HUDEP-2 (cell line): ENCODE results near the gene CNTN2.

Source experiments
- DNase-seq, 76 experiments: peaks; one replicate each; lab custom pipeline; 2025; ENCODE audit not compliant: unreplicated experiment in 76 of 76; lab: John Stamatoyannopoulos, UW

Gene CNTN2

DNA sequence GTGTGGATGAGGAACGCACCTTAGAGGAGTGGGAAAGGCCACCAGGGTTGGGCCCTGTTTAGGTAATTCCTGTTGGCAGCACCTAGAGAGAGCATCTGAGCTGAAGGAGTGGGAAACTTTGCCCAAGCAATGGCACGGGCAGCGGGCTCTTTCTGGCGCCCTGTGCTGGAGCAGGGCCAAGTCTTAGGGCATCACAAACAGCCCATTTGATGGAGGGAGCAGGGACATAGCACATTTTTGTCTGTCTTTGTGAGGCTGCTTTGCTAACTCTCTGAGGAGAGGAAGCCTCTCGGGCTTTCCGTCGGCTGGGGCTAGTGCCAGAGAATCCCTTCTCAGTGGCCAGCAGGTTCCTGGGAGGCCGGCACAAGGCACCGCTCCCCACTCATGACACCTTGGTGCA is 22.5 kb upstream of the CNTN2 start:
- DNase-seq: no peak

DNA sequence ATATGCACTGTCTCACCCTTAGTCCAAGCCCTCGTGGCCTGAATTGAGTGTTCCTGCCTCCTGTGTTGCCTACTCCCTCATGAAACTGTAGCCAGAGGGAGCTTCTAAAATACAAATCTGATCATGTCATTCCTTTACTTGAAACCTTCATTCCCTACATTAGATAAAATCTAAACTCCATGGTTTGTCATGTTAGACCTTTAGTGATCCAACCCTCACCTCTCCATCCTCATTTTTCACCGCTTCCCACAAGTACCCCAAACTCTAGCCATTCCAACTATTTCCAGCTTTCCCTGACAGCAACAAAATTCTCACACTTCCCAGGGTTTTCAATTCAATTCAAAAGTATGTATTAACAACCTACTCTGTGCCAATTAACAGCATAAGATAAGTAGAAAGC is 18.3 kb upstream of the CNTN2 start:
- no peak for DNase-seq

DNA sequence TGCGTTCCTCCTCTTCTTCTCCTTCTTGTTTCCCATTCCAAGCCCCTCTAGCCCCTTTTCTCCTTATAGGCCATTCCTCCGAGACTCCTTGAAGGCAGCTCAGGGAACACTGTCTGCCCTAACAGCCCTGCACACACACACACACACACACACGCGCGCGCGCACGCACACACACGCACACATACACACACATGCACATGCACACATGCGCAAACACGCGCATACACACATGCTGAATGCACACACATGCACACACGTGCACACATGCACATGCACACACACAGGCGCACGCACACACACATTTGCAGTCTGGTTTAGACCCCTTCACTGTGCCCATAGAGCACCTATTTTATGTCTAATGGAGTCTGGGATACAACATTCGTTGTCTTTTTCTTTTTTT is 17.8 kb upstream of the CNTN2 start:
- no peak for DNase-seq

DNA sequence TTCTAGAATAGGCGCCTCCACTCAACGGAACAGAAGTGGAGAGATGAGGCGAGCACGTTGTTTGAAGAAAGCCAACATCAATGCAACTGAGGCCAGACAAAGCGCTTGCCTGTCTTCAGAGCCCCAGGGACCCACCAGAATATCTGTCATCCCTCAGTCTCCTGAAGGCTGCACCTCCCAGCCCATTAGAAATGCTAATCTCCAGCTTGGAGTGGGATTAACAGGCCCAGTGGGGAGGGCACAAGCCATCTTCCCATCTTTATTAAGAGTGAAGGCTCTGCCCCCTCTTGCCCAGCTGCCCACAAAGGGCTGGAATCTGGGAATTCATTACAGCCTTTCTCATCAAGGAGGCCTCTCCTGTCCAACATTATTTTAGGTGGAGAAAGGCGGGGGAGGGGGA is 16.8 kb upstream of the CNTN2 start:
- no peak for DNase-seq

DNA sequence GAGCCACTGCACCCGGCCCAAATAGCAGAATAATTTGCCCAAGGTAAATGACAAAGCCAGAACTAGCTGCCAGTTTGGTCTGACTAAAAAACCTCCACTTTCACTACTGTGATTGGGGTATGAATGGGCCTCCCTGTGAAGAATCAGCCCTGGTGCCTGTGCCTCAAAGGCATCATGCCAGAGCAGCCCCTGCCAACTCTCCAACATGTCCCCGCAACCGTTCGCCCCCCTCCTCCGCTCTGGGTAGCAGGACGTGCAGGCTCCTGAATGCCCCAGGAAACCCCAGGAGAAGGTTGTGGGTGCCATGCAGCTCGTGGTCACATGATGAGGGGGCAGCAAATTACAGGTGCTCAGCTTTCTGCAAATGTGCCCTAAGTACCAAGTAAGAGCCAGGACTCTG is 14.6 kb upstream of the CNTN2 start:
- DNase-seq: no peak

DNA sequence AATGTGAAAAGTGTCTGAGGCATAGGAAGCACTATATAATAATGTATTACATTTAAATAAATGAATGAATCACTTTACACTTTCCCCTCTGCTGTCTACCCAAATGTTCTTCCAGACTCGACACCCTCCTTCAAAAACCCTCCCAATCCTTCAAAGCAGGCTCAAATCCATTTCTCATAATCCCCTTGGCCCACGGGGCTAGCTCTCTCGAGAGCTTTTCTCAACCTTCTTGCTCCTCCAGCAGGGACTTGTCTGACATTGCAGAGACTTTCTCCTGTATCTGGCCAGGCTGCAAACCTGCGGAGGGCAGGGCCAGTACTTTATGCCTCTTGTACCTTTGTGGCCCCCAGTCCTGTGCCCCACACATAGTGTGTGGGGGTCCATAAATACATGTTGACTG is 14.1 kb upstream of the CNTN2 start:
- no peak for DNase-seq

DNA sequence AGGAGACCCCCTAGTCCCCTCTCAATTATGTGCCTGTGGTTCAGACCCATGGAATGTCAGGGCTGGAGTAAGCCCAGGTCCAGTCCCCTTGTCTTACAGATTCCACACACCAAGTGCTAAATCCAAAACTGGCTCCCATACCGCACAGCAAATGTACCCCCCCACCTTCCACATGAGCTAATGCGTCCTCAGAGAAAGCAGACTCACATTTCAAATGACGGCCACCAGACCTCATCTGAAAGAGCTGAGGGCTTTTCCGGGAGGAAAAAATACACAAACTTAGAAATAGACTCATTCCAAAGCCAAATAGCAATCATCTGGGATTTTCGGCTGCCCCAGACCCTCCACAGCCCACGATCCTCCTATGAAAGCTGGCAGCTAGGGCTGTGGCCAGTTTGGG is 12.8 kb upstream of the CNTN2 start:
- DNase-seq: no peak

DNA sequence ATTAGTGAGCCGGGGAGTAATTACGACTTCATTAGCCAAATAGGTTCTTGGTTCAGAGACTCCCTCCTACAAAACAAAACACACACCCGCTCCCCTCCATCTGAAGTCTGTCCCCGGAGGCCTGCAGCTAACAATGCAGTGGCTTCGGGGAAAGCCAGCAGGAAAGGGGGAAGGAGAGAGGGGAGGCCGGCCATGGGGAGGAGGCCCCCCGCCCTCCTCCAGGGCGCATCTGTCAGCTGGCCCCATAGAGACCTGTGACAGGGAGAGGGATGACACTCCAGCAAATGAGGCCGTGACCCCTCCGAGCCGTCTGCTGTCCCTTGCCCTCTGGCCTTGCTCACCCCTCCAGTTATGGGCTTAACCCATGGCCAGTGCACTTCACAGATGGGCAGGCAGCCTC is 12.1 kb upstream of the CNTN2 start:
- DNase-seq: no peak

DNA sequence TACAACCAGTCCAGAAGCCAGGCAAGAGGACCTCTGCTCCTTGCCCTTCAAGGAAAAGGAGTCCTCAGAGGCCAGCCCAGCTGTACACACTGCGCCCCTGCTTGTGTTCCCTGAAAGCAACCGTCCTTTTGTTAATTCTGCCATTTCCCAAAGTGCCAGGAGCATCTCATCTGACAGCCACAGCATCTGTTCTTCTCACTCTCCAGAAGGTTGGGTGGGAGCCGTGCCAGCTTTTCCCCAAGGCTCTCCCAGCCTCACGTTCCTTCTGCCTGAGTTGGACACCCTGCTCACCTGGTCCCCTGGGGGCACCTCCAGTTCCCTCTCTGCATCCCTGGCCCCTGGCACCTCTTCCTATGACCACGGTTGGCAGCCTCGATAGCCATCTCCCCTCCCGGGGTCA is 10.5 kb upstream of the CNTN2 start:
- DNase-seq: no peak

DNA sequence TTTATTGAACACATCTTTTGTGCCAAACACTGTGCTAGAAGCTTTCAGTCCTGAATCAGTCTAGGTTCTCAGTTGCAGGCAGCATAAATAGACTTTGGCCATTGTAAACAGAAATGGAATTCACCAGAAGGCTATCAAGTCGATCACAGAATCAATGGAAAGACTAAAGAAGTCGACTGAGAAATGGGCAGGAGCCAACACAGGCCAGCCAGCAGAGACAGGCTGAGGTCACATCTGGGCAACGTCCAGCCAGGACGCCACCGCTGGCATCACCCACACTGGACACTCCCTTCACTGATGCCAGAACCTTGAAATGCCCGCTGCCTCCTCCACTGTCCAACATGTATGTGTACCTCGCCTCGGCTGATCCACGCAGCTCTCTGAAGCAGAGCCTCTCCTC is 5.5 kb upstream of the CNTN2 start:
- DNase-seq: no peak

DNA sequence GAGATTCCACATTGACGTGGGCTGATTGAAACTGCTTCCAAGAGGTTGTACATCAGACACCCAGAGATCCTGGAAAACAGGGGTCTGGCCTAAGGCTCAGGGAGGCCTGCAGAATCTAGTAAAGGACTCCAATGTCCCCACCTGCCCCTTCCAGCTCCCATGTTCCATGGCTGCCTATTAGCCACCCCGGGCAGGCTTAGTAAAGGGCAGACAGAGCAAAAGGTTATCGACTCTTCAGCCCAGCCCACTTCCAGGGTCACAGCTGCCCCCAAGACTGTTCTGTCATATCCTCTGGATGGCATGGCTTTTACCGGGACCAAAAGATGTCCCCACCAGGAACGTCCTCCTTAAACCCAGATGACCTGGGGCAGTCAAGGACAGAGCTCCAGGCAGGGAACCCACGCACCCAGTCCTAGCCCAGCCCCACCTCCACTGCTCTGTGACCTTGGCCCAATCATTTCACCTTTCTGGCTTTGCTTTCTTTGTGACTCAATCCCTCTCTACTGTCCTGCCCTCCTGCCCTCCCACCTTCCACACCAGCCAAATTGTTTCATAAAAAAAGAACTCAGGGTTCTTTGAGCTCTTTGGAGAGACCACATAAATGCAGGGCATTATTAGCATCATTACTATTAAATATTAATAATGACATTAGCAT is 4.8 kb upstream of the CNTN2 start:
- DNase-seq: no peak

DNA sequence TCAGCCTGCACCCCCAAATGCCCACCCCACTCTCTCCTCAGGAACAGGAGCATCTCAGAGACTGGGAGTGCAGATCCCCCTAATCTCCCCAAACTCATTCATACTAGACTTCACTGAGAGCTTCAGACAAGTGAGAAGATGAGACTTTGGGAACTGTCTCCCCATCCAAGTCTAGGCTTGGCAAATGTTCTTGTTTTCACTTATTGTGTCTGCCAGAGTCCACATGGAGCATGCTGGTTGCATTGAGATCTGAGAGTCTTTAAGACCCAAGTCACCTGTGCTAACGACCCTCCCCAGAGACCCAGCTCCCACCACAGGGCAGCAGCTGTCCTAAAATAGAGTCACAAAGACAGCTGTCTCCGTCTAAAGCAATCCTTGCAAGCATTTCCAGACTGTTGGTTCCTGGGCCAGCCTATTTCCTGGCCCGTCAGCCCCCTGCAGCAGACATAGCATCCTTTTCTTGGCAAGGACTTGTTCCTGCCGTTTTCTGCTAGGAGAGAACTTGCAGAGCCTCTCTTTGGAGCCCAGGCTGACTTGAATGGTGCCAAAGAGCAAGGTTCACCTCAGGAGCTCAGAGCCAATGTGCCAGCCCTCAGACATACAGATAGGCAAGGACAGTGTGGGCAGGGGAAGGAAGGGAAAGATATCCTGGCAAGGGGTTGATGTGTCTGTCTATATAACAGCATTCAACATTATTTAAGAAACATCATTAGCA is 1.9 kb upstream of the CNTN2 start:
- no peak for DNase-seq

DNA sequence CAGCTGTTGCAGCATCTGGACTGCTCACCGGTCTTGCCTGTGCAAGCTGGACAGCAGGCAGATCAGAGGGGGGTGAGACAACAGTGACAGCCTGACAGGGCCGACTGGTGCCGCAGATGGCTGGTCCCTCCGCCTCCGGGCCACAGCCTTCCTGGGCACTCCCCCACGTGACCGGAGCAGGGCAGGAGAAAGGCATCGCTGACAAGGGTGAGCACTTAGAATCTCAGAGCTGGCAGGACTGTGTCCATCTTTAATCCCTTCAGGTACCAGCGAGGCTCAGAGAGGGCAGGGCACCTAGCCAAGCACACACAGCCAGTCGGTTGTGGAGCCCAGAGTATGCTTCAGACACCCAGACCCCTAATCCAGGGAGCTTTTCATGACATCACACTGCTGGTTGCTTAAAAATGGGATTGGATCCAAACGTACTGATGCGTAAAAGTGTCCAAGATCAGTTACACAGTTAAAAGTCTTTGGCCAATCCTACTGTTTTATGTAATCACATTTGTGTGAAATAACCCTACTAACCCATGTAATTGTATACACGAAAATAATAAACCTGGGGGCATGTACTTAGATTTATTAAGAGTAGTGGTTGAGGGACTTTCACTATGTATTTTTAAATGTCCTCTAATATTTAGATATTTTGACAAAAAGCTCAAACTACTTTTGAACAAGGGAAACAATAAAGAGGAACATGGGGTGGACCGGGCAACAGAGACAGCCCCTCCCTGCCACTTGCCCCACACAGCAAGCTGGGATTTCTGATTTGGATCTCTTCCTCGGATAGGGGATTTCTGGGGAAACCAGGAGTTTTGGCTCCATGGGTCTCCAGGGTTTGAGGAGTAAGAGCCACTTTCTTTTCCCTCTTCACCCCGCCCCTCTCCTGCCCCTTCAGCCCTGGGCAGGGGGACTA is 758 bp upstream of the CNTN2 start:
- no peak for DNase-seq

DNA sequence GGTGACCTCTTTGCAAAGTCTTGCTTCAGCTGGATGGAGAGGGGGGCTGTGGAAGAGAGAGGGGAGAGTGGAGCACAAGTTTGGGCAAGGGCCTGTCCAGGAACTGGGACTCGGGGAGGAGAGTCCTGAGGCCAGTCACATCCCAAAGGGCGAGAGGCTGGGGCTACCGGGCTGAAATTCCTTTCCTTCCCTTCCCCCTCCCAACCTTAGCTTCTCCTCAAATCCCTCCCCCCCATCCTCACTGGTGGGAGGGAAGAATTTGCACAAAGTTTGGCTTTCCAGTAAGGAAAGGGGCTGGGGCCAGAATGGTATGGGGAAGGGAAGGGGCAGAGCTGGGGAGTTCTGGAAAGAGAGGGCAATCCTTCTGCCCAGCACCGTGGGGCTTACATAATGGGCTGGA is 854 bp downstream of the CNTN2 start:
- no peak for DNase-seq

DNA sequence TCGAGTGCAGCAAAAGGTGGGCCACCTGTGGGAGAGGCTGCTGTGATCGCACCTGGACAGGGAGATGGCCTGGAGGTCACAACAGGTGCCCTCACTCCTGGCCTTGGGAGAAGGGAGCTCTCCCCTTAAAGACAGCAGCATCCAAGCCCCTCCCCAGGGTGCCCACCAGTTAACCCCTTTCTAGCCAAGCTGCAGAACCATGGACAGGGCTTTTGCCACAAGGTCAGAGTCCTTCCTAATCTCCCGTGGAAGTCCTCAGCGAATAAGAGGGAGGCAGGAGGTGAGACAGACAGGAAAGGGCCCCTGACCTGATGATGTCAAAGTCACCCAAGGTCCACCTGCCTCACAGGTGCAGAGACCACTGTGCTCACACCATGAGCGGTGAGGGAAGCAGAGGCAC is 1.7 kb downstream of the CNTN2 start:
- no peak for DNase-seq

DNA sequence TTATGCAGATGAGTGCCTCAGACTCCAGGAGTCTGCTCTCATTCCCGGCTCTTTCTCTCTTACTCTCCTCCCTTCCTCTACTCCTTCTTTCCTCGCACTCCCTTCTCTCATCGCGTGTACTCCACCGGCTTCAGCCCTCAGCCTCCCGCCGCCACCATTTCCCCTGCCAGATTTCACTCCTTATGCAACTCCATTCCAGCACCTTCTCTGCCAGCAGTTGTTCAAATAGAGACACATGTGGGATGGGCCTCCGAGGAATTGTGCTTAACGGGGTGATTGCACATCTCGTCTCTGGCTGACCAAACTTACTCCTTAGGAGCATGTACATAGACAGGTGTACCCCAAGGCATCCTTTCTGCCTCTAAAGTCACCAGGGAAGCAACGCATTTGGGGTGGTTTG is 2.1 kb downstream of the CNTN2 start:
- DNase-seq: no peak

DNA sequence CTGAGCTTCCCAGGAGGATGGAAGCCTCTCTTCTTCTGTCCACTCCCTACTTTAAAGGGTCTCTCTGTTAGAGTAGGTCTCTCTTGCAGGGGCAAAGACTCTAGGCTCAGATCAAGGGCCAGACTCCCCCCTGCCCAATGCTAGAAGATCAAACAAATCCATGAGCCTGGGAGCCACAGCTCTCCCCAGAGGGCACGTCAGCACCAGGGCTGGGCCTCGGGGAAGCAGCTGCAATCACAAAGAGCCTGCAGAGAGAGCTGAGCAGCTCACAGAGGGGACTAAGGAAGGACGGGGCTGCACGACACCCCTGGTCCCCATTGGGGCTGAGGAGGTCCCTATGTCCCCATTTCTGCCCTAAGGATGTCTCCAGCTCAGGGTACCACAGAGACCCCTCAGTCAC is 3.9 kb downstream of the CNTN2 start:
- no peak for DNase-seq

DNA sequence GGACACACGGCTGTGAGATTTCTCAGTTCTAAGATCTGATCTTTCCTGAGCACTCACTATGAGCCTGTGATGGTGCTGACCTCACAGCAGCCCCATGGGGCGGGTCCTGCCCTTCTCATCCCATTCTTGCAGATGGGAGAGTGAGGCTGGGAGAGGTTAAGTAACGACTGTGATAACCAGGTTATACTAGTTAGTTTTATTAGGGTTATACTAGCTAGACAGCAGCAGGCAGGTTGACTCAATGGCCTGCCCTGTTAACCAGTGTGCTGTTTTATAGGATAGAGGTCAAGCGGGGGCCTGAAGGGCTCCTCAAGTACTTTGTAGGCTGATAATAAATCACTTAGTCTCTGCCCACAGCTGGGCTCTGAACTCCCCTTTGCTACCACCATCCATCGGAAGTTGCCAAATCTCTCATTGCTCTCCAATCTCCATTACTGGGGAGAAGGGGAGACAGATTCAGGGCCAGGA is 4.8 kb downstream of the CNTN2 start:
- no peak for DNase-seq

DNA sequence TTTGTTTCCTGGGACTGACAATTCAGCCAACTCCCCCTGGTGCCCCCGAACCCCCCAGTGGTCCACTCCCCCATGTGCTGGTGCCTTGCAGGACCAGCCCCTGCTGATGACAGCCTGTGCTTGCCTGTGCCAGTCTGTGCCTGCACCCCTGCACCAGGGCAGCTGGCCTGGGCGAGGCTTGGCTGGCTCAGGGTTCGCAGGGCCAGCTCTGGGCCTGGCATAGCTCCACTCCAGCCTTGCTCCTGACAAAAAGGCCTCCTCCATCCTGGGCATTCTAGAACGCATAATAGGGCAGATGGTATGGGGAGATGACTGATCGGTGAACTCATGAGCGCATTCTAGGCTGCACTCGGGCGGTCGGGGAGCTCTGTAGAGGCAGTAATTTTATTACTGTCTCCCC is 5.4 kb downstream of the CNTN2 start:
- no peak for DNase-seq

DNA sequence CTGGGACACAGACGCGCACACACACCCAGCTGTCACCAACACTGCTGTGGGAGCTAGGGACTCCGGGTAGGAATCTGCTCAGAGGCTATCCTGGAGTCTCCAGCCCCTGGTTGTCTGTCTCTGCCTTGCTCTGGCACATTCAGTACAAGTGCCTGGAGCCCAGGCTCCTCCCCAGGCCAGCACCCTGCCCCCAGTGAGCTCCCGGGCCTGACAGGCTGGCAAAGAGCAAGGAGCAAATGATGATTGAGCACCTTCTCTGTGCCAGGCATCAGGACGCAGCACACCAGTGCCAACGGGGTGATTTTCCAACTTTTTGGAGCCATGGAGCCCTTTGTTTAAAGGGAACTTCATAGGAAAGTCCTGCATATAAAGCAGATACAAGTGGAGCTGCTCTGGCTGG is 6.5 kb downstream of the CNTN2 start:
- DNase-seq: no peak

DNA sequence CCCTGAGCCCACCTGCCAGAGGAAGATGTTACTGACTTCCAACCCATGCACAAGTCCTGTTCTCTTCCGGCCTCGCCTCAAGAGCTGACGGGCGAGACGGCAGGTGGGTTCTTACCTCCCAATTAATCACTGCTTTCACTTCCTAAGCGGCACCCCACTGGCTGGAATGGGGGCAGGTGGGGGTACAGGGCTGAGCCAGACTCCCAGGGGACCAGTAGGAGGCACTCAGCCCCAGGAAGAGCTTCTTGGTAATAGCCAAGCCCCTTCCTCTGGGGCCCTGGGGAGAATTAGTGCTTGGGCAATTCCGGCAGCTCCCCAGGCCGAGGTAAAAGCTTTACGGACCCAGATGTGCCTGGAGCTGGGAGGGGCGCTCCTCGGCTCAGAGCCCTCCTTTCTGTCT is 9.7 kb downstream of the CNTN2 start:
- DNase-seq: no peak

DNA sequence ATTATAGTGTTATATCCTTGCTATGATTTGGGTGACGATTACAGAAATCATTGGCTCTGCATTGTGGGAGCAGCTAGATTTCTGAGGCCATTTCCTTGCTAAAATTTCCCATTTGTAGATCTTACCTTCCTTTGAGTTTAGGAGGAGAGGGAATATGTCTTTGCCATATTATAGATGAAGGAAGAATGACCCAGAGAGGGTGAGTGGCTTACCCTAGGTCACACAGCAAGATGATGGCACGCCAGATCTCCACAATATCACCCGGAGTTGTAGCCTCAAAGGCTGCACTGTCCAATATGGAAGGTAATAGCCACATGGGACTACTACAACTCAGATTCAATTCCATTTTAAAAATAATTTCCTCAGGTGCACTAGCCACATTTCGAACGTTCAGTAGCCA is 10.3 kb downstream of the CNTN2 start:
- no peak for DNase-seq
